Naive thymus-derived CD4-positive, alpha-beta T cell (primary cell): Measurements from ENCODE around the gene PODXL. TPM values are rescaled to one million over a fixed set of nuclear protein-coding genes. Genes with fewer than 3 reads are reported as not detected.

Experiments
- ATAC-seq: fragments of 150-1000 bp; cut with Tn5 transposase; 2 replicates; pipeline ENCODE4 v1.10.0; 2021; ENCODE audit warnings: mild to moderate bottlenecking, moderate library complexity
- CTCF ChIA-PET: fragments of 350-600 bp; sonication (Branson Sonifier 250); formaldehyde crosslinking; loops from one replicate; lab custom pipeline; 2021; ENCODE audit warnings: antibody characterized with exemption; lab: Charles Lee
- POLR2A ChIA-PET: fragments of 350-600 bp; sonication (Branson Sonifier 250); formaldehyde crosslinking; loops from one replicate; lab custom pipeline; 2021; ENCODE audit warnings: antibody characterized with exemption, inconsistent platforms; lab: Charles Lee
- DNase-seq, 9 donors: peaks; one replicate each; pipeline versions ENCODE4 v3.0.0 to v3.0.0-alpha.2; 2020 to 2022; ENCODE audit warnings: mixed read lengths in 1 of 9
- H3K27ac ChIP-seq: one replicate; pipeline ENCODE4 v1.7.0; 2013; ENCODE audit warnings: mild to moderate bottlenecking, low read depth, low read length, moderate library complexity
- H3K27me3 ChIP-seq, 2 donors: one replicate each; pipeline ENCODE4 v1.7.0; 2013; ENCODE audit warnings: low read length in 2 of 2, mild to moderate bottlenecking in 2 of 2, moderate library complexity in 2 of 2; ENCODE audit not compliant: control insufficient read depth in 2 of 2, insufficient read depth in 2 of 2
- H3K36me3 ChIP-seq, 3 experiments: 1 replicate in 2 of 3; 2 replicates in 1 of 3; pipeline ENCODE4 v1.7.0; 2013; ENCODE audit warnings: low read length in 3 of 3, mild to moderate bottlenecking in 3 of 3, moderate library complexity in 1 of 3; ENCODE audit not compliant: insufficient read depth in 3 of 3, control insufficient read depth in 2 of 3
- H3K4me1 ChIP-seq, 2 donors: one replicate each; pipeline ENCODE4 v1.7.0; 2013; ENCODE audit warnings: low read length in 2 of 2, mild to moderate bottlenecking in 2 of 2, moderate library complexity in 1 of 2; ENCODE audit not compliant: control insufficient read depth in 2 of 2, insufficient read depth in 2 of 2
- H3K4me3 ChIP-seq: 2 replicates; pipeline ENCODE4 v1.7.0; 2013; ENCODE audit warnings: mild to moderate bottlenecking, low read length
- H3K9me3 ChIP-seq, 3 experiments: 1 replicate in 2 of 3; 2 replicates in 1 of 3; pipeline ENCODE4 v1.7.0; 2013; ENCODE audit warnings: low read length in 3 of 3; ENCODE audit not compliant: control insufficient read depth in 2 of 3
- H3K27ac Mint-ChIP-seq, 9 donors: one replicate each; pipeline ENCODE4 v1.8.0; 2020 to 2022; ENCODE audit warnings: mixed read lengths in 9 of 9, mild to moderate bottlenecking in 8 of 9, moderate library complexity in 5 of 9, inconsistent platforms in 2 of 9
- H3K27me3 Mint-ChIP-seq, 5 donors: one replicate each; pipeline ENCODE4 v1.8.0; 2021 to 2022; ENCODE audit warnings: mixed read lengths in 5 of 5, mild to moderate bottlenecking in 1 of 5
- H3K36me3 Mint-ChIP-seq, 5 donors: one replicate each; pipeline ENCODE4 v1.8.0; 2020 to 2022; ENCODE audit warnings: mixed read lengths in 5 of 5, mild to moderate bottlenecking in 3 of 5, inconsistent platforms in 1 of 5
- H3K4me1 Mint-ChIP-seq, 7 donors: one replicate each; pipeline ENCODE4 v1.8.0; 2020 to 2022; ENCODE audit warnings: mixed read lengths in 7 of 7, mild to moderate bottlenecking in 3 of 7, inconsistent platforms in 1 of 7
- H3K4me3 Mint-ChIP-seq, 10 donors: one replicate each; pipeline ENCODE4 v1.8.0; 2020 to 2022; ENCODE audit warnings: mild to moderate bottlenecking in 10 of 10, mixed read lengths in 10 of 10, moderate library complexity in 6 of 10, inconsistent platforms in 2 of 10
- H3K9me3 Mint-ChIP-seq, 11 donors: one replicate each; pipeline ENCODE4 v1.8.0; 2020 to 2022; ENCODE audit warnings: mixed read lengths in 11 of 11, mild to moderate bottlenecking in 4 of 11, inconsistent platforms in 1 of 11, moderate library complexity in 1 of 11
- intact Hi-C, 2 donors: fragments of 100-400 bp; cut with micrococcal nuclease; formaldehyde crosslinking; loops; one replicate each; pipeline ENCODE4 v1.15.1; 2023
- polyA plus RNA-seq, 2 donors: library from polyadenylated mRNA; unstranded; fragments of 300-500 nt; fragmentation: Illumina TruSeq; gene quantifications; one replicate each; pipeline ENCODE4 v1.2.3, GENCODE V29; 2021
- total RNA-seq, 6 experiments: library from RNA in 5 of 6; stranded (reverse) in 5 of 6; gene quantifications; 1 replicate in 5 of 6; 2 replicates in 1 of 6; pipeline ENCODE4 v1.2.3 and lab custom pipeline; 2021 to 2026

PODXL gene
- total and polyA plus RNA-seq, 7 experiments from 2014 or later = 0.05 to 1.4 (median 0.32) TPM

- Histone ChIP-seq H3K9me3 (no peaks in the 10 kb centered on the region), H3K4me3 (peak overlapping the region; percentile 33), H3K4me1 (peaks cover 14 to 16% of the 10 kb centered on the region in 2 donors), H3K27me3 (peaks cover 0 to 15% of the 10 kb centered on the region in 2 donors), H3K36me3 (no peaks in the 10 kb centered on the region), H3K27ac (no peak overlapping the region)
- Mint-ChIP-seq H3K4me3 (peak overlapping the region; percentile 67 to 82 (median 73)), H3K36me3 (no peaks in the 10 kb centered on the region), H3K4me1 (peaks cover 7 to 22% (median 17%) of the 10 kb centered on the region in 7 donors), H3K9me3 (peaks cover 0 to 4% (median 0%) of the 10 kb centered on the region in 11 donors), H3K27me3 (peaks cover 46 to 75% (median 59%) of the 10 kb centered on the region in 5 donors), H3K27ac (peak overlapping the region in 1 of 9 donors; percentile 56)
- ATAC-seq (no peak), DNase-seq (no peak)
- CTCF ChIA-PET = no interaction called here
- POLR2A ChIA-PET = no interaction called here
- intact Hi-C loops = loop anchor here in 1 of 2 donors (1.0 kb wide), 1 partner anchor 97 kb away; no protein-coding TSS in a partner anchor
These were observed 652 bp upstream of the PODXL start for GRCh38 chr7:131556909-131557651.

DNA sequence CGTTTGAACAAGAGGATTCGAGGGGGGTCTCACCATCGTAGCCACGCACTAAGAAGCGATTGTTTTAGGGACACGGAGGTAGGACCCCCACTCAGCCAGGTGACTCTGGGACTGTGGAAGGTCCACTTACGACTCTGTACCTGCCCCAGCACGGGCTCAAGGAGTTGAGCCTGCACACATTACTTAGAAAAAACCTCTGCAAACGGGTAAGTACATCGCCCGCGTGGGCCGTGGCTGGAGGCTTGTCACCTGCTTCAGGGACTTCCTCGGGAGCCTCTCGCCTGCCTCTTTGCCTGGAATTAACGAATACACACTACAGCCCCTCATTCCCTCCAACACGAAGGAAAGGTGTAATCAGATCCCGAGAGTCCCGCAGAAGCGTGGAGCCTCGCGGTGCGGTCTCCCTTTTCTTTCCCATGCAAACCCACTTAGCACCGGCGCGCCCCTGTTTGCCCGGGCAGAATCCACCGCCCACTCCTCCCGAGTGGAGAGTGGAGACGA lies 826 bp downstream of the PODXL start:
- CTCF ChIA-PET = no interaction called here
- peaks cover 7 to 22% (median 17%) of the 10 kb centered on the region in 7 donors for H3K4me1 Mint-ChIP-seq
- no peak overlapping the region for H3K27ac Mint-ChIP-seq
- Histone ChIP-seq H3K4me1 (peaks cover 14 to 16% of the 10 kb centered on the region in 2 donors), H3K9me3 (no peaks in the 10 kb centered on the region), H3K4me3 (peak overlapping the region; percentile 42), H3K36me3 (no peaks in the 10 kb centered on the region), H3K27ac (no peak overlapping the region), H3K27me3 (peaks cover 0 to 15% of the 10 kb centered on the region in 2 donors)
- intact Hi-C loops = loop anchor here in 1 of 2 donors (1.0 kb wide), 1 partner anchor 99 kb away; no protein-coding TSS in a partner anchor
- POLR2A ChIA-PET = no interaction called here
- H3K9me3 Mint-ChIP-seq = peaks cover 0 to under 1% (median 0%) of the 10 kb centered on the region in 11 donors
- peaks cover 46 to 76% (median 54%) of the 10 kb centered on the region in 5 donors for H3K27me3 Mint-ChIP-seq
- no peak for DNase-seq
- H3K4me3 Mint-ChIP-seq = peak overlapping the region; percentile 71 to 84 (median 80)
- no peaks in the 10 kb centered on the region for H3K36me3 Mint-ChIP-seq
- no peak for ATAC-seq

DNA sequence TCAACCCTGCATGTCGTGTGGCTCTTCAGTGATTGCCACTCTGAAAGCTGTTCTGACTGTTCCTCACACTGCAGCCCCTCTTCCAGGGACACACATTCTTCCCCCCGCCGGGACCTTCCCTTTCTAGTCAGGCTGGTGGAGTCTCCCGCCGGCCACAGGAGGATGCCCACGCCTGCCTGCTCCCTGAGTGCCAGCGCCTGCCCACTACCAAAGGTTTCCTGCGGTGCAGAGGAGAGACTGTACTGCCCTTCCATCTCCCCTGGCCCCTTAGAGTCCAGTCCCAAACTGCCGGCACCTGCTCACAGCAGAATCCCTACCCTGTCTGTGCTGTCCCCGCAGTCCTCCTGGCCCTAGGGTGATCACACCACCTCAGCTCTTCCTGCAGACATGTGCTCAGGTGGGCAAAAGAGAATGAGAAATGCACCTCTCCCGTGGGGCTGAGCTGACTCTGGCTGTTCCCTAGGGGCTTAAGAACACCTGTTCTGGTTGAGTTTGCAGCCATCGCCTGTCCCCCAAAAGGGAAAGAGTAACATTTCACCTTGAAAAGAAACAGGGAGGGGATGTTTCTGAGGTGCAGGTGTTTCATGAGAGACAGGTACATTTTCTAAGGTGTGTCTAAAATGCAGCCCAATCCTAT lies 1.4 kb downstream of the PODXL start:
- H3K9me3 ChIP-seq = no peaks in the 10 kb centered on the region
- no peak overlapping the region for H3K27ac Mint-ChIP-seq
- H3K36me3 Mint-ChIP-seq = no peaks in the 10 kb centered on the region
- no peaks in the 10 kb centered on the region for H3K36me3 ChIP-seq
- H3K9me3 Mint-ChIP-seq = no peaks in the 10 kb centered on the region
- ATAC-seq (no peak), DNase-seq (no peak)
- ChIA-PET CTCF (no interaction called here), POLR2A (no interaction called here)
- H3K4me3 Mint-ChIP-seq = peak overlapping the region; percentile 19 to 84 (median 80)
- H3K27ac ChIP-seq = no peak overlapping the region
- H3K27me3 ChIP-seq = peaks cover 0 to 15% of the 10 kb centered on the region in 2 donors
- intact Hi-C loops = no loop called here
- H3K27me3 Mint-ChIP-seq = peaks cover 45 to 70% (median 52%) of the 10 kb centered on the region in 5 donors
- H3K4me3 ChIP-seq = no peak overlapping the region
- peaks cover 14 to 16% of the 10 kb centered on the region in 2 donors for H3K4me1 ChIP-seq
- H3K4me1 Mint-ChIP-seq = peaks cover 7 to 22% (median 17%) of the 10 kb centered on the region in 7 donors

GRCh38 chr7:131553931-131554330 lies 2.5 kb downstream of the PODXL start:
- Histone ChIP-seq H3K36me3 (no peaks in the 10 kb centered on the region), H3K4me3 (no peak overlapping the region), H3K27ac (no peak overlapping the region), H3K4me1 (peaks cover 14 to 16% of the 10 kb centered on the region in 2 donors), H3K27me3 (peaks cover 0 to 15% of the 10 kb centered on the region in 2 donors), H3K9me3 (no peaks in the 10 kb centered on the region)
- Mint-ChIP-seq H3K36me3 (no peaks in the 10 kb centered on the region), H3K27me3 (peaks cover 46 to 65% (median 49%) of the 10 kb centered on the region in 5 donors), H3K9me3 (peaks cover 0 to under 1% (median 0%) of the 10 kb centered on the region in 11 donors), H3K4me1 (peaks cover 7 to 22% (median 17%) of the 10 kb centered on the region in 7 donors), H3K27ac (no peak overlapping the region), H3K4me3 (no peak overlapping the region)
- DNase-seq (no peak), ATAC-seq (no peak)
- intact Hi-C loops = no loop called here
- ChIA-PET POLR2A (no interaction called here), CTCF (no interaction called here)

GRCh38 chr7:131552053-131552452 lies 4.4 kb downstream of the PODXL start:
- ATAC-seq = no peak
- Mint-ChIP-seq H3K4me3 (no peak overlapping the region), H3K9me3 (peaks cover 0 to 3% (median 0%) of the 10 kb centered on the region in 11 donors), H3K4me1 (peaks cover 6 to 13% (median 11%) of the 10 kb centered on the region in 7 donors), H3K27me3 (peaks cover 37 to 49% (median 40%) of the 10 kb centered on the region in 5 donors), H3K36me3 (no peaks in the 10 kb centered on the region), H3K27ac (no peak overlapping the region)
- DNase-seq = no peak
- Histone ChIP-seq H3K27ac (no peak overlapping the region), H3K36me3 (no peaks in the 10 kb centered on the region), H3K4me1 (peaks cover 8 to 10% of the 10 kb centered on the region in 2 donors), H3K27me3 (peaks cover 0 to 9% of the 10 kb centered on the region in 2 donors), H3K9me3 (no peaks in the 10 kb centered on the region), H3K4me3 (no peak overlapping the region)
- intact Hi-C loops = no loop called here
- POLR2A ChIA-PET = no interaction called here
- CTCF ChIA-PET = no interaction called here

DNA sequence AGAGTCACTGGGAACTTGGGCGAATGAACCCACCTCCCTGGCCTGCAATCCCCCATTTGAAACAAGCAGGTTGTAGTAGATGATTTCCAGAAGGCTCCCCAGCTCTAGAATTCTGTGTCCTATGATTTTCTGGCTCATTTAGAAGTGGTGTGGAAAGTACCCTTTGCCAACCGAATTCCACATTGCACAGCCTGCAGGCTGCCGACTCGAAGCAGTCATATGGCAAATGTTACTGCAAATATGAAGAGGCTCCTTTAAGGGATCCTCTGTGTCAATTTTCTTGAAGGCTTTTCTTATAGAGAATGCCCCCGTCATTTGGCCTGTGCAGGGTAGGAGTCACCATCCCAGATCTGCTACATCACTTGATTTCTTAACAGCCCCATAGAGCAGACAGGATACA lies 5.6 kb downstream of the PODXL start:
- intact Hi-C loops = no loop called here
- H3K4me1 ChIP-seq = peaks cover 5 to 9% of the 10 kb centered on the region in 2 donors
- H3K27ac Mint-ChIP-seq = no peak overlapping the region
- CTCF ChIA-PET = no interaction called here
- DNase-seq = no peak
- H3K27me3 ChIP-seq = peaks cover 0 to 6% of the 10 kb centered on the region in 2 donors
- peaks cover 8 to 11% (median 9%) of the 10 kb centered on the region in 7 donors for H3K4me1 Mint-ChIP-seq
- peaks cover 35 to 46% (median 38%) of the 10 kb centered on the region in 5 donors for H3K27me3 Mint-ChIP-seq
- POLR2A ChIA-PET = no interaction called here
- H3K4me3 Mint-ChIP-seq = no peak overlapping the region
- no peak overlapping the region for H3K27ac ChIP-seq
- ATAC-seq = no peak
- peaks cover 0 to 3% (median 0%) of the 10 kb centered on the region in 11 donors for H3K9me3 Mint-ChIP-seq
- H3K36me3 Mint-ChIP-seq = no peaks in the 10 kb centered on the region
- H3K9me3 ChIP-seq = no peaks in the 10 kb centered on the region
- no peak overlapping the region for H3K4me3 ChIP-seq
- no peaks in the 10 kb centered on the region for H3K36me3 ChIP-seq
